ENCODE data around the gene CACNA2D4. TPM values are rescaled to one million over a fixed set of nuclear protein-coding genes. Genes with fewer than 3 reads are reported as not detected.
A peak's percentile ranks its signal among the peaks of the same experiment; 100 is the strongest.

The CACNA2D4 gene
- total and polyA plus RNA-seq, 4 donors: 0.82 to 2.8 (median 1.3) TPM

GRCh38 chr12:1934068-1934467 is 15.6 kb upstream of the CACNA2D4 start:
- H3K4me3 ChIP-seq (ENCODE audit: low read depth in 1 of 3, low read length in 3 of 3): no peak overlapping the region
- H3K4me1 ChIP-seq (ENCODE audit: control insufficient read depth in 4 of 4, insufficient read depth in 4 of 4, low read length in 3 of 4): peaks cover 2 to 21% (median 16%) of the 10 kb centered on the region in 4 donors
- TF ChIP-seq TAF1 (conservative IDR thresholded peaks at IDR 0.05): no peak
- no peak for TF ChIP-seq SP1 (IDR thresholded peaks at IDR 0.05)
- no peak for TF ChIP-seq FOXA2 (IDR thresholded peaks at IDR 0.05)
- no peak for TF ChIP-seq JUND (IDR thresholded peaks at IDR 0.05)
- TF ChIP-seq GABPA (IDR thresholded peaks at IDR 0.05 in 1 of 2, conservative IDR thresholded peaks at IDR 0.05 in 1 of 2): no peak
- TF ChIP-seq ATF3 (IDR thresholded peaks at IDR 0.05): no peak
- TF ChIP-seq ZBTB33 (IDR thresholded peaks at IDR 0.05): no peak
- 93% methylated on average over 5 of the region's 5 CpGs for WGBS
- H3K36me3 ChIP-seq (ENCODE audit: control insufficient read depth in 4 of 4, insufficient read depth in 3 of 4, low read depth in 1 of 4, low read length in 3 of 4): peaks cover 0 to 7% (median 4%) of the 10 kb centered on the region in 4 donors
- no peaks in the 10 kb centered on the region for H3K9me3 ChIP-seq (ENCODE audit: control insufficient read depth in 4 of 4, low read length in 3 of 4)
- no peaks in the 10 kb centered on the region for H3K27me3 ChIP-seq (ENCODE audit: control insufficient read depth in 4 of 4, insufficient read depth in 4 of 4, low read length in 3 of 4)
- no peak overlapping the region for H3K9ac ChIP-seq (ENCODE audit: low read depth in 1 of 2, low read length in 2 of 2)
- DNase-seq (ENCODE audit: low spot score): no peak
- no peak overlapping the region for H3K27ac ChIP-seq (ENCODE audit: low read depth in 1 of 2, low read length in 2 of 2)

- DNase-seq (ENCODE audit: low spot score): peak; percentile 29
- WGBS: 80% methylated on average over 16 of the region's 16 CpGs
Observed at GRCh38 chr12:1933342-1934051, 15.0 kb upstream of the CACNA2D4 start.

More at GRCh38 chr12:1933342-1934051, 15.0 kb upstream of the CACNA2D4 start:
- no peak overlapping the region for H3K9ac ChIP-seq (ENCODE audit: low read depth in 1 of 2, low read length in 2 of 2)
- TF ChIP-seq REST (IDR thresholded peaks at IDR 0.05) (no peak), HNF4A (conservative IDR thresholded peaks at IDR 0.05) (no peak), ATF3 (IDR thresholded peaks at IDR 0.05) (no peak), YY1 (IDR thresholded peaks at IDR 0.05) (no peak), SP1 (IDR thresholded peaks at IDR 0.05) (no peak), HNF4G (IDR thresholded peaks at IDR 0.05) (no peak), TAF1 (conservative IDR thresholded peaks at IDR 0.05) (no peak), RAD21 (IDR thresholded peaks at IDR 0.05) (no peak), NR2F2 (IDR thresholded peaks at IDR 0.05) (no peak), RXRA (IDR thresholded peaks at IDR 0.05) (no peak), CTCF (IDR thresholded peaks at IDR 0.05; ENCODE audit: low read depth, low read length, missing input control) (no peak)
- H3K9me3 ChIP-seq (ENCODE audit: control insufficient read depth in 4 of 4, low read length in 3 of 4): no peaks in the 10 kb centered on the region
- peaks cover 0 to 6% (median 3%) of the 10 kb centered on the region in 4 donors for H3K36me3 ChIP-seq (ENCODE audit: control insufficient read depth in 4 of 4, insufficient read depth in 3 of 4, low read depth in 1 of 4, low read length in 3 of 4)
- no peak overlapping the region for H3K4me3 ChIP-seq (ENCODE audit: low read depth in 1 of 3, low read length in 3 of 3)
- H3K27me3 ChIP-seq (ENCODE audit: control insufficient read depth in 4 of 4, insufficient read depth in 4 of 4, low read length in 3 of 4): no peaks in the 10 kb centered on the region
- H3K27ac ChIP-seq (ENCODE audit: low read depth in 1 of 2, low read length in 2 of 2): no peak overlapping the region
- H3K4me1 ChIP-seq (ENCODE audit: control insufficient read depth in 4 of 4, insufficient read depth in 4 of 4, low read length in 3 of 4): peaks cover 2 to 20% (median 16%) of the 10 kb centered on the region in 4 donors
